WTC11 (cell line): ENCODE measurements around the gene PIP4K2B. TPM values are rescaled to one million over a fixed set of nuclear protein-coding genes. Genes with fewer than 3 reads are reported as not detected.

Experiments used
- ATAC-seq: fragments of 200-7000 bp; cut with Tn5 transposase; 2 replicates; pipeline ENCODE4 v1.10.0; 2021; ENCODE audit warnings: mild to moderate bottlenecking, moderate library complexity
- CTCF ChIA-PET: fragments of 300-600 bp; sonication (Branson Sonifier 250); formaldehyde crosslinking; loops from one replicate; lab custom pipeline; 2021; ENCODE audit warnings: antibody characterized with exemption; lab: Charles Lee
- POLR2A ChIA-PET: fragments of 350-600 bp; sonication (Branson Sonifier 250); formaldehyde crosslinking; loops from one replicate; lab custom pipeline; 2021; ENCODE audit warnings: antibody characterized with exemption; lab: Charles Lee
- DNase-seq: peaks from one replicate; pipeline ENCODE4 v3.0.0; 2021; ENCODE audit warnings: low spot score
- H3K27ac Mint-ChIP-seq: 2 replicates; pipeline ENCODE4 v1.8.0; 2021; ENCODE audit warnings: mixed read lengths
- H3K27me3 Mint-ChIP-seq: 2 replicates; pipeline ENCODE4 v1.8.0; 2021; ENCODE audit warnings: low read depth, mild to moderate bottlenecking, moderate library complexity, mixed read lengths
- H3K36me3 Mint-ChIP-seq: 2 replicates; pipeline ENCODE4 v1.8.0; 2021; ENCODE audit warnings: mixed read lengths
- H3K4me1 Mint-ChIP-seq: 2 replicates; pipeline ENCODE4 v1.8.0; 2022; ENCODE audit warnings: mixed read lengths
- H3K4me3 Mint-ChIP-seq: 2 replicates; pipeline ENCODE4 v1.8.0; 2021; ENCODE audit warnings: mild to moderate bottlenecking, moderate library complexity, mixed read lengths
- H3K9me3 Mint-ChIP-seq: 2 replicates; pipeline ENCODE4 v1.8.0; 2021; ENCODE audit warnings: mixed read lengths
- ARID4B ChIP-seq: sonication (generic); formaldehyde crosslinking; IDR thresholded peaks from 2 replicates; pipeline ENCODE4 v1.8.0; 2023; ENCODE audit warnings: missing genetic modification reagents, mild to moderate bottlenecking, borderline replicate concordance
- IRF1 ChIP-seq: sonication (generic); formaldehyde crosslinking; IDR thresholded peaks from 2 replicates; pipeline ENCODE4 v1.8.0; 2023; ENCODE audit warnings: missing genetic modification reagents
- NR1H2 ChIP-seq: sonication (generic); formaldehyde crosslinking; IDR thresholded peaks from 2 replicates; pipeline ENCODE4 v1.9.0; 2021; ENCODE audit warnings: mild to moderate bottlenecking, moderate library complexity, missing genetic modification reagents
- TEAD1 ChIP-seq: sonication (generic); formaldehyde crosslinking; IDR thresholded peaks from 2 replicates; pipeline ENCODE4 v1.8.0; 2022; ENCODE audit warnings: mild to moderate bottlenecking, missing genetic modification reagents
- TP53 ChIP-seq: sonication (generic); formaldehyde crosslinking; IDR thresholded peaks from 2 replicates; pipeline ENCODE4 v1.8.1; 2023; ENCODE audit warnings: mild to moderate bottlenecking, missing genetic modification reagents
- USF2 ChIP-seq: sonication (generic); formaldehyde crosslinking; IDR thresholded peaks from 2 replicates; pipeline ENCODE4 v1.8.1; 2023; ENCODE audit warnings: mild to moderate bottlenecking, missing genetic modification reagents, moderate library complexity
- ZBTB43 ChIP-seq: sonication (generic); formaldehyde crosslinking; IDR thresholded peaks from 2 replicates; pipeline ENCODE4 v1.8.1; 2023; ENCODE audit warnings: mild to moderate bottlenecking, missing genetic modification reagents
- ZNF138 ChIP-seq: sonication (generic); formaldehyde crosslinking; conservative IDR thresholded peaks from 2 replicates; pipeline ENCODE4 v1.8.1; 2022; ENCODE audit warnings: mild to moderate bottlenecking, moderate library complexity, missing genetic modification reagents
- ZNF396 ChIP-seq: fragments of 250-450 bp; sonication (Bioruptor Pico); IDR thresholded peaks from 2 replicates; pipeline ENCODE4 v1.8.0; 2021; ENCODE audit warnings: mild to moderate bottlenecking, moderate library complexity, borderline replicate concordance
- ZNF425 ChIP-seq: fragments of 250-450 bp; sonication (Bioruptor Pico); conservative IDR thresholded peaks from 2 replicates; pipeline ENCODE4 v1.9.0; 2021; ENCODE audit warnings: mild to moderate bottlenecking
- total RNA-seq: library from RNA; stranded (reverse); gene quantifications from 3 replicates; pipeline ENCODE4 v1.2.3, GENCODE V29; 2021

The PIP4K2B gene
- total RNA-seq, 1 experiment from 2014 or later, result 61.9 TPM

- TF ChIP-seq ARID4B (CRISPR knock-in tag) (no peak), TEAD1 (no peak)
These were observed 48.1 kb downstream of the PIP4K2B start (continued) for GRCh38 chr17:38751144-38751807.

- Mint-ChIP-seq H3K27me3 (peaks cover 2% of the 10 kb centered on the region), H3K27ac (peak overlapping the region; percentile 90), H3K4me1 (peaks cover 29% of the 10 kb centered on the region), H3K4me3 (peak overlapping the region; percentile 97), H3K36me3 (peaks cover 11% of the 10 kb centered on the region), H3K9me3 (no peaks in the 10 kb centered on the region)
- ATAC-seq (no peak), DNase-seq (peak; percentile 57)
- TF ChIP-seq USF2 (CRISPR knock-in tag), result no peak
- TF ChIP-seq ZNF396 (CRISPR knock-in tag), result no peak
- no peak for TF ChIP-seq ZNF425 (CRISPR knock-in tag)
- ChIA-PET CTCF (interaction anchor here (1.0 to 4.4 kb wide), 4 partner anchors 15 to 192 kb away, joined by 3 to 45 read pairs (median 5); no protein-coding TSS in a partner anchor), POLR2A (no interaction called here)
These were observed 48.8 kb downstream of the PIP4K2B start for GRCh38 chr17:38750312-38751121.

GRCh38 chr17:38750044-38750311 lies 49.4 kb downstream of the PIP4K2B start:
- ATAC-seq, result no peak
- peaks cover 34% of the 10 kb centered on the region for H3K4me1 Mint-ChIP-seq
- CTCF ChIA-PET, result interaction anchor here (0.8 to 4.4 kb wide), 3 partner anchors 11 to 63 kb away, joined by 5 to 45 read pairs (median 7); no protein-coding TSS in a partner anchor
- H3K27me3 Mint-ChIP-seq, result peaks cover 2% of the 10 kb centered on the region
- H3K4me3 Mint-ChIP-seq, result peak overlapping the region; percentile 97
- peak overlapping the region; percentile 90 for H3K27ac Mint-ChIP-seq
- POLR2A ChIA-PET, result interaction anchor here (1.6 kb wide), 1 partner anchor 45 kb away, joined by 6 read pairs; the partner anchor contains the start of gene MLLT6
- H3K9me3 Mint-ChIP-seq, result no peaks in the 10 kb centered on the region
- no peak for DNase-seq
- H3K36me3 Mint-ChIP-seq, result peaks cover 11% of the 10 kb centered on the region
- no peak for TF ChIP-seq NR1H2 (CRISPR knock-in tag)
- 0 out of 2 replicates have a peak, but pooled peaks have one; percentile 8 for TF ChIP-seq IRF1 (CRISPR knock-in tag)
- no peak for TF ChIP-seq ZNF138 (CRISPR knock-in tag)
- peak; percentile 41; the same call in 1 of the 2 replicates for TF ChIP-seq TP53 (CRISPR knock-in tag)
- 0 out of 2 replicates have a peak, but pooled peaks have one; percentile 11 for TF ChIP-seq ZBTB43
